Keratinocyte (primary cell): ENCODE data around the gene PPFIA1.

Experiments
- EZH2 ChIP-seq: IDR thresholded peaks from one replicate; pipeline ENCODE4 v1.6.1; 2012; ENCODE audit warnings: inconsistent platforms, mild to moderate bottlenecking, low read length, moderate library complexity
- TF ChIP-seq, protein P1 (sequence below), 3 experiments: IDR thresholded peaks in 1 of 3; conservative IDR thresholded peaks in 1 of 3; optimal IDR thresholded peaks in 1 of 3; 2 replicates in 2 of 3; 3 replicates in 1 of 3; pipeline versions ENCODE3 to v1.5.1; 2011; ENCODE audit warnings: low read length in 3 of 3, mild to moderate bottlenecking in 3 of 3, moderate library complexity in 2 of 3, control low read depth in 1 of 3, inconsistent platforms in 1 of 3; ENCODE audit not compliant: insufficient read depth in 2 of 3; ENCODE audit errors: extremely low read depth in 1 of 3

DNA sequence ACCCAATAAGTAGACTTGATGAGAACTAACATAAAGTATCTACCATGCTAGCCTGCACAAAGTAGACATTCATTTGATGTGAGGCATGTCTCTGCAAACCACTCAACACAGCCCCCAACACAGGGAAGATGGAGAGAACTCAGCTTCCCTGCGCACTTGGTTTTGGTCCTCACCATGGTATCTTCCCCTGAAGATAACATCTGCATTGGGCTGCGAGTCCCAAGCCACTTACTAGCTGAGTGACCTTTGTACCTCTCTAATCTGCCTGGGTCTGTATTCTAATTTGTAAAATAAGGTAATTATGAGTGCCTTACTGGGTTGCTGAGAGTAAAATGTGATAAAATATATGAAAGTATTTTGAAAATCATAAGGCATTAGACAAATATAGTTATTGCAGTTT is 30.7 kb downstream of the PPFIA1 start:
- TF ChIP-seq, protein P1, sequence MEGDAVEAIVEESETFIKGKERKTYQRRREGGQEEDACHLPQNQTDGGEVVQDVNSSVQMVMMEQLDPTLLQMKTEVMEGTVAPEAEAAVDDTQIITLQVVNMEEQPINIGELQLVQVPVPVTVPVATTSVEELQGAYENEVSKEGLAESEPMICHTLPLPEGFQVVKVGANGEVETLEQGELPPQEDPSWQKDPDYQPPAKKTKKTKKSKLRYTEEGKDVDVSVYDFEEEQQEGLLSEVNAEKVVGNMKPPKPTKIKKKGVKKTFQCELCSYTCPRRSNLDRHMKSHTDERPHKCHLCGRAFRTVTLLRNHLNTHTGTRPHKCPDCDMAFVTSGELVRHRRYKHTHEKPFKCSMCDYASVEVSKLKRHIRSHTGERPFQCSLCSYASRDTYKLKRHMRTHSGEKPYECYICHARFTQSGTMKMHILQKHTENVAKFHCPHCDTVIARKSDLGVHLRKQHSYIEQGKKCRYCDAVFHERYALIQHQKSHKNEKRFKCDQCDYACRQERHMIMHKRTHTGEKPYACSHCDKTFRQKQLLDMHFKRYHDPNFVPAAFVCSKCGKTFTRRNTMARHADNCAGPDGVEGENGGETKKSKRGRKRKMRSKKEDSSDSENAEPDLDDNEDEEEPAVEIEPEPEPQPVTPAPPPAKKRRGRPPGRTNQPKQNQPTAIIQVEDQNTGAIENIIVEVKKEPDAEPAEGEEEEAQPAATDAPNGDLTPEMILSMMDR (optimal IDR thresholded peaks at IDR 0.05 in 1 of 3, IDR thresholded peaks at IDR 0.05 in 1 of 3, conservative IDR thresholded peaks at IDR 0.05 in 1 of 3; ENCODE audit: extremely low read depth in 1 of 3, insufficient read depth in 2 of 3, low read length in 3 of 3), result no peak
- TF ChIP-seq EZH2, result no peak
